ENCODE results near the gene ACTL6B. TPM values are rescaled to one million over a fixed set of nuclear protein-coding genes. Genes with fewer than 3 reads are reported as not detected.
A peak's percentile ranks its signal among the peaks of the same experiment; 100 is the strongest.

The ACTL6B gene
- total RNA-seq, 1 experiment from 2014 or later = not detected

- no peak for DNase-seq (ENCODE audit: low read depth)
Measured at GRCh38 chr7:100683659-100684533, 27.6 kb upstream of the ACTL6B start.

- DNase-seq (ENCODE audit: low read depth) = no peak
Measured at GRCh38 chr7:100682991-100683658, 26.9 kb upstream of the ACTL6B start.

GRCh38 chr7:100682228-100682741 lies 26.0 kb upstream of the ACTL6B start:
- peak; percentile 77 for DNase-seq (ENCODE audit: low read depth)

GRCh38 chr7:100681491-100682227 lies 25.4 kb upstream of the ACTL6B start:
- DNase-seq (ENCODE audit: low read depth) = no peak

GRCh38 chr7:100680576-100681271 lies 24.5 kb upstream of the ACTL6B start:
- no peak for DNase-seq (ENCODE audit: low read depth)

- DNase-seq (ENCODE audit: low read depth) = peak; percentile 35
Measured at GRCh38 chr7:100679927-100680575, 23.8 kb upstream of the ACTL6B start.

- DNase-seq (ENCODE audit: low read depth) = no peak
Measured at GRCh38 chr7:100679129-100679926, 23.1 kb upstream of the ACTL6B start.

GRCh38 chr7:100678291-100678984 lies 22.2 kb upstream of the ACTL6B start:
- no peak for DNase-seq (ENCODE audit: low read depth)

GRCh38 chr7:100677308-100678267 lies 21.3 kb upstream of the ACTL6B start:
- DNase-seq (ENCODE audit: low read depth) = no peak

GRCh38 chr7:100676501-100677306 lies 20.5 kb upstream of the ACTL6B start:
- no peak for DNase-seq (ENCODE audit: low read depth)

- DNase-seq (ENCODE audit: low read depth) = peak; percentile 76
Measured at GRCh38 chr7:100675581-100676350, 19.5 kb upstream of the ACTL6B start.

- peak; percentile 36 for DNase-seq (ENCODE audit: low read depth)
Measured at GRCh38 chr7:100675105-100675451, 18.8 kb upstream of the ACTL6B start.

- peak; percentile 58 for DNase-seq (ENCODE audit: low read depth)
Measured at GRCh38 chr7:100674411-100675104, 18.3 kb upstream of the ACTL6B start.

- DNase-seq (ENCODE audit: low read depth) = peak; percentile 50
Measured at GRCh38 chr7:100673942-100674410, 17.7 kb upstream of the ACTL6B start.

- DNase-seq (ENCODE audit: low read depth) = peak; percentile 100
Measured at GRCh38 chr7:100673302-100673941, 17.2 kb upstream of the ACTL6B start, which contains the start of gene GNB2. TSS of gene GNB2 (plus strand) at chr7:100673740. CDS start at chr7:100676266, 2,526 bp downstream.
